ENCODE data around the gene CLEC4F. TPM values are rescaled to one million over a fixed set of nuclear protein-coding genes. Genes with fewer than 3 reads are reported as not detected.
A peak's percentile ranks its signal among the peaks of the same experiment; 100 is the strongest.

Gene CLEC4F
- total and polyA plus RNA-seq, 2 of the 13 experiments (the other 11 are each of a cell fraction or from before 2014, with no cell fraction given) = 0.12 to 0.13 TPM

DNA sequence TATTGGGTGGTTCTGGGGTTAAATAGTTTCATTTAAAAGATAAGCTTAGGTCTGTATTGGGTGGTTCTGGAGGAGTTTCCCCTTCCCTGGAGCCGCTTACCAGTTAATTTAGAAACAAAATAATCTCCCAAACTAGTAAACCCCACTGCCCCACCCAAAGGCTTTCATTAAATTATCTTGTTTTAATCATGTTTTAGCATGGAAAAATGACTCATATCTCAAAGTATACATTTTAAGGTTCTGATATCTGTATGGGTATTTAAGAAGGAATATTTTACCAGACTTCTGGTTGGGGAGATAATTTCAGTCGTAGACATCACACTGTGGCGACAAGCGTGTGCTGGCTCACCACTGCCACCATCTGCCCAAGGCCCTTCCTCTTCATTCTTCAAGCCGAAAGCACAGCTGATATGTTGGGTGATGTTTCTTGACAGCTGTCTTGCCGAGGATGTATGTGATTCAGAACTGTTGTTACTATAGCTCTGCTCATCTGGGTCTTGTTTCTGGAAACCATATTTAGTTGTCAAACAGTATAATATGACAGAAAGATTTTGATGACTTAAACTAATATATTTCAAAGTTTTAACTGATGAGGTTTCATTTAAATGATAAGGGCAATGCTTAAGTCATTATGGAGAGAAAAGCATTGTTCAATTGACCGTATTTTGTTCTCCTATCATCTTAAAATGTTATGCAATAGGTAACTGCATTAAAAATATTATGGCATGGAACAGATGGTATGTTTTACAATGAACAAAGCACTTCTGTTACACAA, 35.1 kb downstream of the CLEC4F start (continued):
- TF ChIP-seq, protein P1, sequence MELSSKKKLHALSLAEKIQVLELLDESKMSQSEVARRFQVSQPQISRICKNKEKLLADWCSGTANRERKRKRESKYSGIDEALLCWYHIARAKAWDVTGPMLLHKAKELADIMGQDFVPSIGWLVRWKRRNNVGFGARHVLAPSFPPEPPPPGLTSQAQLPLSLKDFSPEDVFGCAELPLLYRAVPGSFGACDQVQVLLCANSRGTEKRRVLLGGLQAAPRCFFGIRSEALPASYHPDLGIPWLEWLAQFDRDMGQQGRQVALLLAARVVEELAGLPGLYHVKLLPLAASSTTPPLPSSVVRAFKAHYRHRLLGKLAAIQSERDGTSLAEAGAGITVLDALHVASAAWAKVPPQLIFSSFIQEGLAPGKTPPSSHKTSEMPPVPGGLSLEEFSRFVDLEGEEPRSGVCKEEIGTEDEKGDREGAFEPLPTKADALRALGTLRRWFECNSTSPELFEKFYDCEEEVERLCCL (CRISPR knock-in tag; IDR thresholded peaks at IDR 0.05; ENCODE audit: borderline replicate concordance) = no peak
- TF ChIP-seq NFKBIZ (CRISPR knock-in tag; IDR thresholded peaks at IDR 0.05) (no peak), ZNF614 (CRISPR knock-in tag; IDR thresholded peaks at IDR 0.05; ENCODE audit: borderline replicate concordance) (no peak), ZSCAN21 (CRISPR knock-in tag; IDR thresholded peaks at IDR 0.05; ENCODE audit: borderline replicate concordance) (no peak), HMG20A (CRISPR knock-in tag; IDR thresholded peaks at IDR 0.05; ENCODE audit: borderline replicate concordance) (no peak), TEAD3 (CRISPR knock-in tag; optimal IDR thresholded peaks at IDR 0.05; ENCODE audit: borderline replicate concordance) (peak; percentile 46), SMC3 (IDR thresholded peaks at IDR 0.05; ENCODE audit: low read length) (peak; percentile 56), ELF3 (CRISPR knock-in tag; IDR thresholded peaks at IDR 0.05) (no peak), IRF2 (CRISPR knock-in tag; IDR thresholded peaks at IDR 0.05) (no peak), KLF16 (CRISPR knock-in tag; IDR thresholded peaks at IDR 0.05) (no peak), ETV6 (CRISPR knock-in tag; conservative IDR thresholded peaks at IDR 0.05) (no peak), SSRP1 (CRISPR knock-in tag; IDR thresholded peaks at IDR 0.05) (no peak), HDAC6 (IDR thresholded peaks at IDR 0.05; ENCODE audit: low read depth, low read length) (no peak), ZNF430 (CRISPR knock-in tag; IDR thresholded peaks at IDR 0.05) (no peak), ADNP (CRISPR knock-in tag; IDR thresholded peaks at IDR 0.05) (no peak), ZMYM2 (CRISPR knock-in tag; IDR thresholded peaks at IDR 0.05) (no peak), RARG (CRISPR knock-in tag; IDR thresholded peaks at IDR 0.05; ENCODE audit: low read depth) (no peak)
- TF ChIP-seq, protein P2, sequence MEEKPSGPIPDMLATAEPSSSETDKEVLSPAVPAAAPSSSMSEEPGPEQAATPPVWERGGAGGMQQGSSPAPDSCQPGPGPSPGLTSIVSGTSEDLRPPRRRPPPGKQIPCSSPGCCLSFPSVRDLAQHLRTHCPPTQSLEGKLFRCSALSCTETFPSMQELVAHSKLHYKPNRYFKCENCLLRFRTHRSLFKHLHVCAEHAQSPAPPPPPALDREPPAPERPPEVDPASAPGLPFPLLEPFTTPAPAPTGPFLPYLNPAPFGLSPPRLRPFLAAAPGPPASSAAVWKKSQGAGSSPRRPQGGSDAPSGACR (CRISPR knock-in tag; IDR thresholded peaks at IDR 0.05) = no peak
- TF ChIP-seq, protein P3, sequence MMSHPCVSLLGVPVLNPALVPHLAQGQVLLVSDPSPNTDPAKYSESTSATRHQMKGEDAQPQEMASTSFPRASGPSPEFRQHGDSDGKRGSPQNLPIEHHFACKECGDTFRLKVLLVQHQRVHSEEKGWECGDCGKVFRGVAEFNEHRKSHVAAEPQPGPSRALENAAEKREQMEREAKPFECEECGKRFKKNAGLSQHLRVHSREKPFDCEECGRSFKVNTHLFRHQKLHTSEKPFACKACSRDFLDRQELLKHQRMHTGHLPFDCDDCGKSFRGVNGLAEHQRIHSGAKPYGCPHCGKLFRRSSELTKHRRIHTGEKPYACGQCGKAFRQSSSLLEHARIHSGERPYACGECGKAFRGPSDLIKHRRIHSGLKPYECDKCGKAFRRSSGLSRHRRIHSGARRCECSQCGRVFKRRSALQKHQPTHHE (CRISPR knock-in tag; IDR thresholded peaks at IDR 0.05; ENCODE audit: borderline replicate concordance) = no peak
- TF ChIP-seq, protein P4, sequence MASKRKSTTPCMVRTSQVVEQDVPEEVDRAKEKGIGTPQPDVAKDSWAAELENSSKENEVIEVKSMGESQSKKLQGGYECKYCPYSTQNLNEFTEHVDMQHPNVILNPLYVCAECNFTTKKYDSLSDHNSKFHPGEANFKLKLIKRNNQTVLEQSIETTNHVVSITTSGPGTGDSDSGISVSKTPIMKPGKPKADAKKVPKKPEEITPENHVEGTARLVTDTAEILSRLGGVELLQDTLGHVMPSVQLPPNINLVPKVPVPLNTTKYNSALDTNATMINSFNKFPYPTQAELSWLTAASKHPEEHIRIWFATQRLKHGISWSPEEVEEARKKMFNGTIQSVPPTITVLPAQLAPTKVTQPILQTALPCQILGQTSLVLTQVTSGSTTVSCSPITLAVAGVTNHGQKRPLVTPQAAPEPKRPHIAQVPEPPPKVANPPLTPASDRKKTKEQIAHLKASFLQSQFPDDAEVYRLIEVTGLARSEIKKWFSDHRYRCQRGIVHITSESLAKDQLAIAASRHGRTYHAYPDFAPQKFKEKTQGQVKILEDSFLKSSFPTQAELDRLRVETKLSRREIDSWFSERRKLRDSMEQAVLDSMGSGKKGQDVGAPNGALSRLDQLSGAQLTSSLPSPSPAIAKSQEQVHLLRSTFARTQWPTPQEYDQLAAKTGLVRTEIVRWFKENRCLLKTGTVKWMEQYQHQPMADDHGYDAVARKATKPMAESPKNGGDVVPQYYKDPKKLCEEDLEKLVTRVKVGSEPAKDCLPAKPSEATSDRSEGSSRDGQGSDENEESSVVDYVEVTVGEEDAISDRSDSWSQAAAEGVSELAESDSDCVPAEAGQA (IDR thresholded peaks at IDR 0.05; ENCODE audit: low read depth) = no peak
- TF ChIP-seq, protein P4 (CRISPR knock-in tag; IDR thresholded peaks at IDR 0.05; ENCODE audit: borderline replicate concordance) = no peak

All from HepG2 (cell line).